CD4-positive, alpha-beta T cell (primary cell): ENCODE results near the gene UGT2A3. TPM values are rescaled to one million over a fixed set of nuclear protein-coding genes. Genes with fewer than 3 reads are reported as not detected.

Source experiments
- ATAC-seq: fragments of 200-7000 bp; cut with Tn5 transposase; one replicate; pipeline ENCODE4 v1.10.0; 2022; ENCODE audit warnings: mild to moderate bottlenecking; ENCODE audit not compliant: poor library complexity
- CTCF ChIA-PET: fragments of 350-600 bp; sonication (Branson Sonifier 250); formaldehyde crosslinking; loops from one replicate; lab custom pipeline; 2021; ENCODE audit warnings: antibody characterized with exemption, inconsistent platforms; lab: Charles Lee
- POLR2A ChIA-PET: fragments of 350-600 bp; sonication (Branson Sonifier 250); formaldehyde crosslinking; loops from one replicate; lab custom pipeline; 2021; ENCODE audit warnings: antibody characterized with exemption, inconsistent platforms; lab: Charles Lee
- DNase-seq, 14 experiments: peaks; one replicate each; pipeline ENCODE4 v3.0.0-alpha.2; 2013 to 2020; ENCODE audit warnings: mixed read lengths in 2 of 14
- H3K27ac ChIP-seq, 2 donors: one replicate each; pipeline versions ENCODE4 v1.5.1 to v1.7.0; 2013; ENCODE audit warnings: low read length in 2 of 2, low read depth in 1 of 2, mild to moderate bottlenecking in 1 of 2
- H3K27me3 ChIP-seq, 2 experiments: 1 replicate in 1 of 2; 2 replicates in 1 of 2; pipeline versions ENCODE4 v1.6.1 to v1.7.0; 2013; ENCODE audit warnings: low read length in 2 of 2, control low read depth in 1 of 2, mild to moderate bottlenecking in 1 of 2, moderate library complexity in 1 of 2; ENCODE audit not compliant: insufficient read depth in 2 of 2, control insufficient read depth in 1 of 2
- H3K36me3 ChIP-seq: one replicate; pipeline ENCODE4 v1.6.1; 2013; ENCODE audit warnings: low read length, control low read depth; ENCODE audit not compliant: insufficient read depth
- H3K4me1 ChIP-seq: one replicate; pipeline ENCODE4 v1.6.1; 2013; ENCODE audit warnings: low read length, control low read depth; ENCODE audit not compliant: insufficient read depth
- H3K4me3 ChIP-seq: one replicate; pipeline ENCODE4 v1.5.1; 2013; ENCODE audit warnings: mild to moderate bottlenecking, low read length, moderate library complexity
- H3K9me3 ChIP-seq, 2 experiments: 1 replicate in 1 of 2; 2 replicates in 1 of 2; pipeline versions ENCODE4 v1.6.1 to v1.7.0; 2013; ENCODE audit warnings: low read length in 2 of 2, mild to moderate bottlenecking in 2 of 2, control low read depth in 1 of 2, moderate library complexity in 1 of 2; ENCODE audit not compliant: control insufficient read depth in 1 of 2, insufficient read depth in 1 of 2
- H3K27ac Mint-ChIP-seq: one replicate; pipeline ENCODE4 v1.8.0; 2020; ENCODE audit warnings: mixed read lengths
- H3K27me3 Mint-ChIP-seq: one replicate; pipeline ENCODE4 v1.8.0; 2021; ENCODE audit warnings: mixed read lengths
- H3K36me3 Mint-ChIP-seq: one replicate; pipeline ENCODE4 v1.8.0; 2021; ENCODE audit warnings: low read depth, mixed read lengths
- H3K4me1 Mint-ChIP-seq: one replicate; pipeline ENCODE4 v1.8.0; 2021; ENCODE audit warnings: low read depth, mixed read lengths
- H3K4me3 Mint-ChIP-seq: one replicate; pipeline ENCODE4 v1.8.0; 2020; ENCODE audit warnings: mild to moderate bottlenecking, mixed read lengths
- H3K9me3 Mint-ChIP-seq: one replicate; pipeline ENCODE4 v1.8.0; 2020; ENCODE audit warnings: mixed read lengths
- CTCF ChIP-seq: fragments of 200-600 bp; IDR thresholded peaks from one replicate; pipeline ENCODE4 v1.8.0; 2022; ENCODE audit warnings: antibody characterized with exemption, mild to moderate bottlenecking
- intact Hi-C, 2 experiments: fragments of 100-400 bp; cut with DNase I in 1 of 2; cut with micrococcal nuclease in 1 of 2; formaldehyde crosslinking; loops; one replicate each; pipeline versions ENCODE4 v1.15.1 to v1.9.0; 2023 to 2025; cut with DNase I, micrococcal nuclease
- total RNA-seq, 174 experiments: library from RNA in 2 of 174; stranded (reverse) in 2 of 174; gene quantifications; one replicate each; pipeline ENCODE4 v1.2.3 and lab custom pipeline; 2021 to 2026

The UGT2A3 gene
- total RNA-seq, 2 experiments from 2014 or later, result not detected

DNA sequence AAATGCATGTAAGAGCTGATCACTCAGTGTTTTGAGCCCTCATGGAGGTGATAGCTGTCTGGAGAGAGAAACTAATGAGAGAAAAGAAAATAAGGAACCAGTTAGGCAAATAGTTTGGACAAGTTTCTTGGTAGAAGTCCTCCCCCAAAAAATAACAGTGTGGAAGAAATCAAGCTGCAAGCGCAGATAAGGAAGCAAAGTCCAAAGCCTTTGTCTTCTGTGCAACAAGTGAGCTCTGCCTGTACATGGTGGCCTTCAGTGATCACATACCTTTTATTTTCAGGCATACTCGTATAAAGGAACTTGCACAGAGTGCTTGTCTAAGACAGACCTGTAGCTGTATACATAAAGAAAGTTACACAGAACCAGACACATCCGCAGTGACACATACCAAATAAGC, 2.5 kb upstream of the UGT2A3 start:
- Mint-ChIP-seq H3K4me1 (no peaks in the 10 kb centered on the region), H3K27me3 (no peaks in the 10 kb centered on the region), H3K36me3 (no peaks in the 10 kb centered on the region), H3K4me3 (no peak overlapping the region), H3K9me3 (no peaks in the 10 kb centered on the region), H3K27ac (no peak overlapping the region)
- Histone ChIP-seq H3K4me1 (no peaks in the 10 kb centered on the region), H3K9me3 (no peaks in the 10 kb centered on the region), H3K4me3 (no peak overlapping the region), H3K36me3 (no peaks in the 10 kb centered on the region), H3K27ac (no peak overlapping the region), H3K27me3 (no peaks in the 10 kb centered on the region)
- DNase-seq (no peak), ATAC-seq (no peak)
- intact Hi-C loops, result no loop called here
- ChIA-PET CTCF (interaction anchor here (1.0 kb wide), 1 partner anchor 16 kb away, joined by 3 read pairs; no protein-coding TSS in a partner anchor), POLR2A (no interaction called here)
- no peak for TF ChIP-seq CTCF

DNA sequence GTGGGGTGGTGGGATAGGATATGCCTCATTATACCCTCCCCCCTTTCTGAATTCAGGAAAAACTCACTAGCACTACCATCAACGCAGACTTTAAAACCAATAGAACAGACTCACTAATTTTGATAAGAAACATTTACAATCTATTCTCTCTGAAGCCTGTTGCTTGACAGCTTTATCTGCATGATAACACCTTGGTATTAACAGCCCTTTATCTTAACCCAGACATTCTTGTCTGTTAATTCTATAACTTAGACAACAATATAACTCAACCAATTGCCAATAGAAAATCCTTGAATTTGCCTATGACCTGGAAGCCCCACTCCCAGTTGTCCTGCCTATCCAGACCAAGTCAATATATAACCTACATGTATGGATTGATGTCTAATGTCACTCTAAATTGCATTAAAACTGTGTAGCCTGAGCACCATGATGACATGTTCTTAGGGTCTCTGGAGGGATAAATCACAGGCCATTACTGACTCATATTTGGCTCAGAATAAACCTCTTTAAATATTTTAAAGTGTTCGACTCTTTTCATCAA, 1.5 kb upstream of the UGT2A3 start:
- ATAC-seq (no peak), DNase-seq (no peak)
- Mint-ChIP-seq H3K27me3 (no peaks in the 10 kb centered on the region), H3K4me3 (no peak overlapping the region), H3K27ac (no peak overlapping the region), H3K9me3 (no peaks in the 10 kb centered on the region), H3K4me1 (no peaks in the 10 kb centered on the region), H3K36me3 (no peaks in the 10 kb centered on the region)
- Histone ChIP-seq H3K27ac (no peak overlapping the region), H3K36me3 (no peaks in the 10 kb centered on the region), H3K4me3 (no peak overlapping the region), H3K9me3 (no peaks in the 10 kb centered on the region), H3K4me1 (no peaks in the 10 kb centered on the region), H3K27me3 (no peaks in the 10 kb centered on the region)
- intact Hi-C loops, result no loop called here
- ChIA-PET POLR2A (no interaction called here), CTCF (no interaction called here)
- no peak for TF ChIP-seq CTCF

DNA sequence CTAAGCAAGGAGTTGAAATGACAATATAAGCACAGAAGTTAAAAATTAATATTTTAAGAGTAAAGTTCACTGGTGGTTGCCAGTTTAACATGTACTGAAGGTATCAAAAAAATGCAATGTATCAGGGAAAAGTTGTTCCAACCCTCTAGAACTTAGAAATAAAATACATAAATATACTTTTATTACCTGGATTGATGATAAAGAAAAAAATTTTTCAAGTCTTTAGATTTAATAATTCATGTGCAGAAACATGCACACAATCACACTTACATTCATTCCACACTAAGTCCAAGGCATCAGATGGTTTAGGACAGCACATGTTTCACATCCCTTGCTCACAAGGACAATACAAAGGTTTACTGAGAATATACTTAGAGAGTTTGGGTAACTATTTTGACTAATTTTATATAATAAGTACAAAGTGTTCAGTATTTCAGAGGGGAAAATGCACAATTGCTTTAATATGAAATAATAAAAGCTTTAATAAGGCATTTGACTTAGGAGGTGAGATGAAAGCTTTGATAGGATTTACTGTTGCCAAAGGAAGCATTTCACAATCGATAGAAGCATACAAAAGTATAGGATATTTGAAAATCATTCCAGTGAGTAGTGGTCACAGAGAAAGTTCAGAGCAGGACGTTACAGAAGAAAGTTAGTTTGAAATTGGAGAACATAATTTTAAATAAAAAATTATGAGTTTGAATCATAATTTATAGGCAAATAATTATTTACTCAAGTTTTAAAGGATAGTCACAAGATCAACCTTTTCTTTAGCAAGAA, 392 bp upstream of the UGT2A3 start:
- H3K27ac Mint-ChIP-seq, result no peak overlapping the region
- H3K9me3 ChIP-seq, result no peaks in the 10 kb centered on the region
- H3K4me3 Mint-ChIP-seq, result no peak overlapping the region
- H3K4me1 Mint-ChIP-seq, result no peaks in the 10 kb centered on the region
- no peak for ATAC-seq
- intact Hi-C loops, result no loop called here
- peaks cover 2% of the 10 kb centered on the region for H3K9me3 Mint-ChIP-seq
- no peak for TF ChIP-seq CTCF
- H3K27me3 ChIP-seq, result no peaks in the 10 kb centered on the region
- DNase-seq, result no peak
- ChIA-PET CTCF (no interaction called here), POLR2A (no interaction called here)
- H3K4me1 ChIP-seq, result no peaks in the 10 kb centered on the region
- H3K36me3 ChIP-seq, result no peaks in the 10 kb centered on the region
- no peak overlapping the region for H3K27ac ChIP-seq
- H3K36me3 Mint-ChIP-seq, result no peaks in the 10 kb centered on the region
- H3K4me3 ChIP-seq, result no peak overlapping the region
- H3K27me3 Mint-ChIP-seq, result no peaks in the 10 kb centered on the region
